GM21423 (cell line): ENCODE results near the gene NEU4.

Experiments
- ATAC-seq: cut with Tn5 transposase; IDR thresholded peaks from one replicate; pipeline ENCODE4 v1.9.1; 2021; ENCODE audit warnings: mild to moderate bottlenecking, moderate library complexity; ENCODE audit not compliant: unreplicated experiment

Gene NEU4

DNA sequence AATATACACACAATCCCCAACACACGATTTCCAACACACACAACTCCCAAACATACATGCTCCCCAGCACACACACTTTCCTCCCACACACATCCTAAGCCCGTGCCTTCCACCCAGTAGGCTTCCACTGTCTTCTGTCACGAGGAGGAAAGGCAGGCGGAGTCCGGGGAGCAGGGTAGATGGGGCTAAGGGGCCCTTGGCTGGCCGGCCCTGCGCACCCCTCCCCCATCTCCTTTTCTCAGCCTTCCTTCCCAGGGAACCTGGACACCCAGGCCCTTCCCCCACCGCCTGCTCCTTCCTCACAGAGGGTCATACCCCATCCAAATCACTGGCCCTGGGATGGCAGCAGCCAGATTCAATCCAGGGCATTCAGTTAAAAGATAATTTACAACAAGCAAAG is 53.1 kb downstream of the NEU4 start:
- ATAC-seq = no peak

- no peak for ATAC-seq
Measured at GRCh38 chr2:241862775-241863535, 54.0 kb downstream of the NEU4 start.

DNA sequence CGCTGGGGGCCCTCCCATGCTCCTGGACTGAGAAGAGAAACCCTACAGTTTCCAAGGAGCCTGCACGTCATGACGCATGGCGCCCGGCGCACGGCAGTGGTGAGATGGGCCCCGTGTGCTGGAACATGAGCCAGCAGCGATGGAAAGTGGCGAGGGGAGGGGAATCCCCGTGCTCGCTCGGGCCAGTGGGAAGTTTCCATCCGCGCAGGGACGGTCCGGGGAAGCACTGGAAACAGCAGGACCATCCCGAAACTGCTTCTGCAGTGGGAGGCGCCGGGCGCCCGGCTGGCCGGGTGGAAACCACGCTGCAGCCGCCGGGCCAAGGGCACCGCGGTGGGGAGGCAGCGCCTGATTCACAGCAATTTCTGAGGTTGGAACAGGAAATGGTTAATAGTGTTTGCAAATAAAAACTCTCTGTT is 54.6 kb downstream of the NEU4 start:
- no peak for ATAC-seq

DNA sequence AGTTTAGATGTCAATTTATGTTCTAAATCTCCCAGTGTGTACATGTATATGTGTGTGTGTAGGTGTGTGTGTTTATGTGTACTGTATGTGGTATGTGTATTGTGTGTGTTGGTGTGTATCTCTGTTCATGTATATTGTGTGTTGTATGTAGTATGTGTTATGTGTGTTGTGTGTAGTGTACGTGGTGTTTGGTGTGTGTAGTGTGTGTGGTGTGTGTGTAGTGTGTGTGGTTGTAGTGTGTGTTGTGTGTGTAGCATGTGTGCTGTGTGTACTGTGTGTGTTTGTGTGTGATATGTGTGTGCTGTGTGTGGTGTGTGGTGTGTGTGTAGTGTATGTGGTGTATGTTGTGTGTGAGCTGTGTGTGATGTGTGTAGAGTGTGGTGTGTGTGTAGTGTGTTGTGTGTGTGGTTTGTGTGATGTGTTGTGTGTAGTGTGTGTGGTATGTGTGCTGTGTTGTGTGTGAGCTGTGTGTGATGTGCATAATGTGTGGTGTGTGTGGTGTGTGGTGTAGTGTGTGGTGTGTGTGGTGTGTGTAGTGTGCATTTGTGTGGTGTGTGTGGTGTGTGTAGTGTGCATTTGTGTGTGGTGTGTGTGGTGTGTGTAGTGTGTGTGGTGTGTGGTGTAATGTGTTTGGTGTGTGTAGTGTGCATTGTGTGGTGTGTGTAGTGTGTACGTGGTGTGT is 55.3 kb downstream of the NEU4 start:
- ATAC-seq = no peak

GRCh38 chr2:241864850-241865213 is 55.8 kb downstream of the NEU4 start:
- no peak for ATAC-seq

DNA sequence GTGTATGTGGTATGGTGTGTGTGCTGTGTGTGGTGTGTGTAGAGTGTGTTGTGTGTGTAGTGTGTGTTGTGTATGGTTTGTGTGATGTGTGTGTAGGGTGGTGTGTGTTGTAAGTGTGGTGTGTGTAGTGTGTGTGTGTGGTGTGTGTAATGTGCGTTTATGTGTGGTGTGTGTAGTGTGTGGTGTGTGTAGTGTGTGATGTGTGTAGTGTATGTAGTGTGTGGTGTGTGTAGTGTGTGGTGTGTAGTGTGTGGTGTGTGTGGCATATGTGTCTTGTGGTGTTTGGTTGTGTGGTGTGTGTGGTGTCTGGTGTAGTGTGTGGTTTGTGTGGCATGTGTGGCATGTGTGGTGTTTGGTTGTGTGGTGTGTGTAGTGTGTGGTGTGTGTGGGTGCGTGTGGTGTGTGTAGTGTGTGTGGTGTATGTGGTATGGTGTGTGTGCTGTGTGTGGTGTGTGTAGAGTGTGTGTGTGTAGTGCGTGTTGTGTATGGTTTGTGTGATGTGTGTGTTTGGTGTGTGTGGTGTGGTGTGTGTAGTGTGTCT is 56.5 kb downstream of the NEU4 start:
- no peak for ATAC-seq

DNA sequence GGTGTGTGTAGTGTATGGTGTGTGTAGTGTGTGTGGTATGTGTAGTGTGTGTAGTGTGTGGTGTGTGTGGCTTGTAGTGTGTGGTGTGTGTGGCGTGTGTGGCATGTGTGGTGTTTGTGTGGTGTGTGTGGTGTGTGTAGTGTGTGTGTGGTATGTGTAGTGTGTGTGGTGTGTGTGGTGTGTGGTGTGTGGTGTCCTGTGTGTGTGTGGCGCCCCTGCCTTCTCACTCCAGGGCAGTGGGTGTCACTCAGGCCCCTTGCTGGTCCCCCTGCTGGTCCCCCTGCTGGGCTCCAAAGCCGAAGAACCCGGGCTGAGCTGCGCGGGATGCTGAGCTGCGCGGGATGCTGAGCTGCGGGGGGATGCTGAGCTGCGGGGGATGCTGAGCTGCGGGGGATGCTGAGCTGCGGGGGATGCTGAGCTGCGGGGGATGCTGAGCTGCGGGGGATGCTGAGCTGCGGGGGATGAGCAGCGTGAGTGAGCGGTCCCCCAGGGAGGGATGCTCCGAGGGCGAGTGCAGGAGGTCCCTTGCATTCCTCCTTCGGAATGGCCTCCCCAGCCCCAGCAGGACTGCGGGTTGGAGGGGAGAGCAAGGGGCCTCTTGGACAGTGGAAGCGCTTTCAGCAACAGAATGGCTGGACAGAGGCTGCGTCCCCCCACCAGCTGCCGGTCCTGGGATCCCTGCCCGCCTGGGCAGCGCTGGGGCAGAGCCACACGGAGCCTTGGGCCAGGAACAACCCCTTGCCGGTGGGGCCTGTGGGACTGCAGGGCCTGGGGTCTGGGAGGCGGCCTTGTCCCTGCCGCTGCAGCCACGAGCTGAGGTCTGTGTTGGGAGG is 57.2 kb downstream of the NEU4 start:
- ATAC-seq = no peak
